Neutrophil (primary cell): ENCODE measurements around the gene PCP4L1.

Experiments
- H3K27ac ChIP-seq: fragments of 200-600 bp; sonication (generic); 2 replicates; pipeline ENCODE4 v1.5.1; 2016; ENCODE audit warnings: mild to moderate bottlenecking, moderate library complexity
- H3K27me3 ChIP-seq: fragments of 200-600 bp; sonication (generic); 2 replicates; pipeline ENCODE4 v1.6.0; 2016; ENCODE audit warnings: mild to moderate bottlenecking
- H3K36me3 ChIP-seq: fragments of 200-600 bp; sonication (generic); 2 replicates; pipeline ENCODE4 v1.5.1; 2017
- H3K4me1 ChIP-seq, 2 experiments: fragments of 200-600 bp in 1 of 2; sonication (generic) in 1 of 2; 1 replicate in 1 of 2; 2 replicates in 1 of 2; pipeline versions ENCODE4 v1.5.1 to v1.6.1; 2013 to 2016; ENCODE audit warnings: low read depth in 1 of 2, low read length in 1 of 2, mild to moderate bottlenecking in 1 of 2, moderate library complexity in 1 of 2; ENCODE audit not compliant: control insufficient read depth in 1 of 2, insufficient read depth in 1 of 2
- H3K4me3 ChIP-seq, 2 experiments: fragments of 200-600 bp in 1 of 2; sonication (generic) in 1 of 2; 1 replicate in 1 of 2; 2 replicates in 1 of 2; pipeline ENCODE4 v1.5.1; 2013 to 2016; ENCODE audit warnings: low read depth in 1 of 2, low read length in 1 of 2, mild to moderate bottlenecking in 1 of 2, moderate library complexity in 1 of 2
- H3K9me3 ChIP-seq: fragments of 200-600 bp; sonication (generic); 2 replicates; pipeline ENCODE4 v1.5.1; 2016
- CTCF ChIP-seq: fragments of 200-600 bp; sonication (generic); IDR thresholded peaks from 2 replicates; pipeline ENCODE4 v1.5.1; 2016; ENCODE audit warnings: antibody characterized with exemption

PCP4L1 gene

GRCh38 chr1:161226759-161227158 lies 31.8 kb upstream of the PCP4L1 start:
- peak overlapping the region; percentile 85 for H3K27ac ChIP-seq
- no peak overlapping the region for H3K4me3 ChIP-seq
- TF ChIP-seq CTCF = no peak
- no peaks in the 10 kb centered on the region for H3K9me3 ChIP-seq
- H3K4me1 ChIP-seq = peaks cover 35 to 40% of the 10 kb centered on the region in 2 experiments
- H3K36me3 ChIP-seq = peaks cover 27% of the 10 kb centered on the region
- H3K27me3 ChIP-seq = no peaks in the 10 kb centered on the region

DNA sequence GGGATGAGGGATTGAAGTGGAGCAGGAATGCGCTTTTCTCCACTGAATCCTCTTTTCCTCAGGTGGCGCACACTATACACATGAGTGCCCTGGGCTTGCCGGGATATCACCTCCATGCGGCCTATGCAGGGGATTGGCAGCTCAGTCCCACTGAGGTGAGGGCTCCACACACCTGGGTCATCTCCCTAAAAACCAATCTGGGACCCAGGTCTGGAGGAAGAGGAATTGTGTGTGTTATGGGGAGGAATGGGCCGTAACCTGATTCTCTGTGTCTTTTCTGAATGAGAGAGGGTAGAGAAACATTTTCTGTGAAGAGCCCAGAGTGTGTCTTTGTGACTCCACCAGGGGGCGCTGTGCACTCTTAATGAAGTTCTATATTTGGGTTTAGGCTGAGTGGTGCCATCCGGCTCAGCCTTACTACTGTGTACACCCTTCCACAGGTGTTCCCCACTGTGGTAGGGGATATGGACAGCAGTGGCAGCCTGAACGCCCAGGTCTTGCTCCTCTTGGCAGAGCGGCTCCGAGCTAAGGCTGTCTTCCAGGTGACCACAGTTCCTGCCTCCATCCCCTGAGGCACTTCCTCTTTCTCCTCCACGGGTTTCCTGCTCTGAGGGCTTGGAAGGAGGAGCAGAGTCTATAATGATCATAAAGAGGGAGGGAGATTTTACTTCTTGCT lies 31.2 kb upstream of the PCP4L1 start:
- H3K9me3 ChIP-seq = no peaks in the 10 kb centered on the region
- H3K36me3 ChIP-seq = peaks cover 27% of the 10 kb centered on the region
- peaks cover 35% of the 10 kb centered on the region in 2 experiments for H3K4me1 ChIP-seq
- TF ChIP-seq CTCF = peak; percentile 89
- peak overlapping the region; percentile 75 to 76 for H3K4me3 ChIP-seq
- peak overlapping the region; percentile 85 for H3K27ac ChIP-seq
- no peaks in the 10 kb centered on the region for H3K27me3 ChIP-seq

DNA sequence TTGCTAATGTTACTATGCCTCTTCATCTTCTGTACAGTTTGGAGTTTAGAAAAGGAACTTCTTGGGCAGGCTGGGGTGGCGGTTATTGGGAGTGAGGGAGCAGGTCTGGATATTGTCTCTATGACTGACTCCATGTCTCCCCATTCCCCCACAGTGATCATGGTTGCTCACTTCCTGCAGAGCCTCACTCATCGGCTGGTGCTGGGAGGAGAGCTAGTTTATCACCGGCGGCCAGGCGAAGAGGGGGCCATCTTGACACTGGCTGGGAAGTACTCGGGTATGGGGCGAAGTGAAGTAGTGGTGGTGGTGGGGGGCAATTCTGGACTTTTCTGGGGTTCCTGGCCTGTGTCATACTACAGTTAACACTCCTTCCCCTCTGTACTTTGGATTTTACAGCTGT lies 30.5 kb upstream of the PCP4L1 start:
- no peaks in the 10 kb centered on the region for H3K9me3 ChIP-seq
- peaks cover 34 to 35% of the 10 kb centered on the region in 2 experiments for H3K4me1 ChIP-seq
- H3K4me3 ChIP-seq = peak overlapping the region; percentile 75 to 76
- TF ChIP-seq CTCF = no peak
- no peaks in the 10 kb centered on the region for H3K27me3 ChIP-seq
- peaks cover 27% of the 10 kb centered on the region for H3K36me3 ChIP-seq
- peak overlapping the region; percentile 85 for H3K27ac ChIP-seq

DNA sequence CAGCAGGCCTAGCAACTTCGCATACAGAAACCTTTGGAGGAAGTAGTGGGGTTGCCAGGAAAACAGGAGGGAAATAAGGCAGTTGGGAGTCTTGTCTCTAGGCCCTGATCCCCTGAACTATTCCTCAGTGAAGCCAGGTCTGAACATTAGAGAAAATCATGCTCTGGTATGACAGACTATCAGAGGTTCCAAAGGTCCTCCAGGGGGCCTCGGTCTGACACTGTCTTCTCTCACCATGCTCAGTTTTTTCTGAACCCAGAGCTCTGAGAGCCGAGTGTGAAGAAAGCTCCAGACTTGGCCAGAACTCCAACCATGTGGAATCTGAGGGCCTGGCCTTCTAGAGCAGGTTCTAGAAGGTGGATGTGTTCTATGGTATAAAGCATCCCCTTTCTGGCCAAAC lies 28.6 kb upstream of the PCP4L1 start:
- Histone ChIP-seq H3K4me3 (no peak overlapping the region), H3K36me3 (peaks cover 22% of the 10 kb centered on the region), H3K9me3 (no peaks in the 10 kb centered on the region), H3K27ac (no peak overlapping the region), H3K27me3 (no peaks in the 10 kb centered on the region), H3K4me1 (peaks cover 33 to 34% of the 10 kb centered on the region in 2 experiments)
- TF ChIP-seq CTCF = no peak

GRCh38 chr1:161230762-161231161 lies 27.8 kb upstream of the PCP4L1 start:
- no peak for TF ChIP-seq CTCF
- Histone ChIP-seq H3K36me3 (peaks cover 22% of the 10 kb centered on the region), H3K4me3 (no peak overlapping the region), H3K4me1 (peaks cover 24 to 26% of the 10 kb centered on the region in 2 experiments), H3K27me3 (no peaks in the 10 kb centered on the region), H3K27ac (no peak overlapping the region), H3K9me3 (no peaks in the 10 kb centered on the region)
